ENCODE measurements around the gene USP13.

USP13 gene

DNA sequence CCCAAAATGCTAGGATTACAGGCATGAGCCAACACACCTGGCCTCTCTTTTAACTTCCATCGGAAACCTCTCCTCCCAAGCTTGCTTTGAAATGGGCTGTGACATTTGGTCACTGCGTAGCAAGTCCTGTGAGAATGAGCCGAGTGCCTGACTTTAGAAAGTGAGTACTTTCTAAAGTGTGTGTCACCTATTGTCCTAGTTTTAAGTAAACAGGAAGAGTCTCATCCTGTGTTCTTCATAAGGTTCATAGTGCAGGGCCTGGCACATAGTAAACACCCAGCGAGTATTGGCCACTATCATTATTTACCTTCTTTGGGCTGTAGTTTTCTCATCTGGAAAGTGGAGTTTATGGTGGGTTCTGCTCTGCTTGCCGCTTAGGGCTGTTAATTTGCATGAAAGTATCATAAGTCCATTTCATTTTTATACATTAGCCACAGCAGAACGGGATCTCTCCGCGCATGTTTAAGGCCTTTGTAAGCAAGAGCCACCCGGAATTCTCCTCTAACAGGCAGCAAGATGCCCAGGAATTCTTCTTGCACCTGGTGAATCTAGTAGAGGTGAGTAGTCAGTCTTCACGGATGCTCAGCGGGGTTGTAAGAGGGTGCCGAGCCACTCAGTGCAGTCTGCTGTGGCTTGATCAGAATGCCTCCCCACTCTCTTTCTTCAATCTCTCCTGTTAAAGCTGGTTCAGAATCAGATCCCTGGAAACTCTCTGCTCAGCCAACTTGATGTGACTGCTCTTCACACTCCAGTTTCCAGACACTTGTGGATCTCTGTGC is 87.2 kb downstream of the USP13 start:
- no peak for DNase-seq (ENCODE audit: low read depth)
- no peak overlapping the region for H3K9ac ChIP-seq (ENCODE audit: low read length)
- H3K36me3 ChIP-seq (ENCODE audit: control insufficient read depth, insufficient read depth, low read length, severe bottlenecking), result peaks cover 24% of the 10 kb centered on the region
- no peaks in the 10 kb centered on the region for H3K27me3 ChIP-seq (replicated peaks; ENCODE audit: control insufficient read depth, insufficient read depth, low read length)
- no peaks in the 10 kb centered on the region for H3K9me3 ChIP-seq (ENCODE audit: control insufficient read depth, low read length)
- H3K4me3 ChIP-seq (ENCODE audit: low read length), result no peak overlapping the region
- H3K4me1 ChIP-seq (ENCODE audit: control insufficient read depth, insufficient read depth, low read length), result peaks cover 4% of the 10 kb centered on the region

DNA sequence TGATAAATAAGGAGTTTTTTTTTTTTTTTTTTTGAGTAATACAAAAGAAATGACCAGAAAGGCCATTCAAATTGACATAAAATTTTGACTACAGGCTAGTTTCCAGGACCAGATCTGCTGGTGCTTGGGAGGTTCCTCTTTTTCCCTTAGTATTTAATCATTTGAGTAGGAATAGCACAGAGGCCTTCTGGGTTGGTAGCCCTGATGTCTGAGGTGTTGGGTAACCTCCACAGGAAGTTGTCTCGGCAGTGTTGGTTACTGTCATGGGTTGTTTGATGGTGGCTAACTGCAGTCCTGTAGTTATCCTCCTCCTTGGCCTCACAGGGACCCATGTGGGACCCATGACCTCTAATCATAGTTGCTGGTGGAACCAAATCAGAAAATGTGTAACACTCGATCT is 91.1 kb downstream of the USP13 start:
- no peak overlapping the region for H3K4me3 ChIP-seq (ENCODE audit: low read length)
- H3K27me3 ChIP-seq (replicated peaks; ENCODE audit: control insufficient read depth, insufficient read depth, low read length), result no peaks in the 10 kb centered on the region
- H3K36me3 ChIP-seq (ENCODE audit: control insufficient read depth, insufficient read depth, low read length, severe bottlenecking), result peaks cover 24% of the 10 kb centered on the region
- no peaks in the 10 kb centered on the region for H3K4me1 ChIP-seq (ENCODE audit: control insufficient read depth, insufficient read depth, low read length)
- no peaks in the 10 kb centered on the region for H3K9me3 ChIP-seq (ENCODE audit: control insufficient read depth, low read length)
- no peak for DNase-seq (ENCODE audit: low read depth)
- no peak overlapping the region for H3K9ac ChIP-seq (ENCODE audit: low read length)

GRCh38 chr3:179744667-179745066 is 91.8 kb downstream of the USP13 start:
- no peak for DNase-seq (ENCODE audit: low read depth)
- peaks cover 24% of the 10 kb centered on the region for H3K36me3 ChIP-seq (ENCODE audit: control insufficient read depth, insufficient read depth, low read length, severe bottlenecking)

DNA sequence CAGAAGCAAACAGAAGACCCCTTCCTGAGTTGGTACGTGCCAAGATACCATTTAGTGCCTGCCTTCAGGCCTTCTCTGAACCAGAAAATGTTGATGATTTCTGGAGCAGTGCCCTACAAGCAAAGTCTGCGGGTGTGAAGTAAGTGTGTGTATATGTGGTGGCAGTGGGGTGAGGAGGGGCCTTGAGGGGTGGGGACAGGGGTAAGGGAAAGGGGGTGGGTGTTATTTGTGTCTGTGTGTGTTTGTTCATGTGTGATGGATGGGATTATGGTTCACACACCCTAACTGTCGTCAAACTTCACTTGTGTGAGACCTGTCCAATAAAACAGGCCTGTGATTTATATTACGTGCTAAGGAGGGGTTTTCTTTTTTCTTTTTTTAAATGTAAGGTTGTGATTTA is 92.2 kb downstream of the USP13 start:
- Histone ChIP-seq H3K4me1 (ENCODE audit: control insufficient read depth, insufficient read depth, low read length) (no peaks in the 10 kb centered on the region), H3K4me3 (ENCODE audit: low read length) (no peak overlapping the region), H3K27me3 (replicated peaks; ENCODE audit: control insufficient read depth, insufficient read depth, low read length) (no peaks in the 10 kb centered on the region), H3K9me3 (ENCODE audit: control insufficient read depth, low read length) (no peaks in the 10 kb centered on the region), H3K36me3 (ENCODE audit: control insufficient read depth, insufficient read depth, low read length, severe bottlenecking) (peaks cover 21% of the 10 kb centered on the region), H3K9ac (ENCODE audit: low read length) (no peak overlapping the region)
- no peak for DNase-seq (ENCODE audit: low read depth)

More at GRCh38 chr3:179744667-179745066, 91.8 kb downstream of the USP13 start:
- no peaks in the 10 kb centered on the region for H3K27me3 ChIP-seq (replicated peaks; ENCODE audit: control insufficient read depth, insufficient read depth, low read length)
- no peak overlapping the region for H3K9ac ChIP-seq (ENCODE audit: low read length)
- H3K4me1 ChIP-seq (ENCODE audit: control insufficient read depth, insufficient read depth, low read length), result no peaks in the 10 kb centered on the region
- no peaks in the 10 kb centered on the region for H3K9me3 ChIP-seq (ENCODE audit: control insufficient read depth, low read length)
- H3K4me3 ChIP-seq (ENCODE audit: low read length), result no peak overlapping the region

DNA sequence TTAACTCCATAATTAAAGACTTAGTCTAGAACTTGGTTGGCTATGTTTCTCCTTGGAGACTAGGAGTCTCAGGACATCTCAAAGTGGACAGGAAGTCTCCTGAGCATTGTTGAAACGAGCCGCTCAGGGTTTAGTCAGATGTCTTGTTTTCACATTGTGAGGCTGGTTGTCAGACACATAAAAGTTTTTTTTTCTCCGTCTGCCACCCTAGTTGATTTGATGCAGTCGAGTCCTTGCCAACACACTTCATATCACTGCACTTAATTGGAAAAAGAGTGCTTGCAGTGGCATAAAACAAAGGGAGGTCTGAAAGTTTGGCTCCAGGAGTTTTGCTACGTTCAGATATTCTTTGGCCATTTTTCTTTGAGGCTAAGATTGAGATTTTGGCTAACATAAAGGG is 92.9 kb downstream of the USP13 start:
- DNase-seq (ENCODE audit: low read depth), result no peak
- Histone ChIP-seq H3K4me3 (ENCODE audit: low read length) (no peak overlapping the region), H3K36me3 (ENCODE audit: control insufficient read depth, insufficient read depth, low read length, severe bottlenecking) (peaks cover 17% of the 10 kb centered on the region), H3K4me1 (ENCODE audit: control insufficient read depth, insufficient read depth, low read length) (no peaks in the 10 kb centered on the region), H3K27me3 (replicated peaks; ENCODE audit: control insufficient read depth, insufficient read depth, low read length) (no peaks in the 10 kb centered on the region), H3K9me3 (ENCODE audit: control insufficient read depth, low read length) (no peaks in the 10 kb centered on the region), H3K9ac (ENCODE audit: low read length) (no peak overlapping the region)

DNA sequence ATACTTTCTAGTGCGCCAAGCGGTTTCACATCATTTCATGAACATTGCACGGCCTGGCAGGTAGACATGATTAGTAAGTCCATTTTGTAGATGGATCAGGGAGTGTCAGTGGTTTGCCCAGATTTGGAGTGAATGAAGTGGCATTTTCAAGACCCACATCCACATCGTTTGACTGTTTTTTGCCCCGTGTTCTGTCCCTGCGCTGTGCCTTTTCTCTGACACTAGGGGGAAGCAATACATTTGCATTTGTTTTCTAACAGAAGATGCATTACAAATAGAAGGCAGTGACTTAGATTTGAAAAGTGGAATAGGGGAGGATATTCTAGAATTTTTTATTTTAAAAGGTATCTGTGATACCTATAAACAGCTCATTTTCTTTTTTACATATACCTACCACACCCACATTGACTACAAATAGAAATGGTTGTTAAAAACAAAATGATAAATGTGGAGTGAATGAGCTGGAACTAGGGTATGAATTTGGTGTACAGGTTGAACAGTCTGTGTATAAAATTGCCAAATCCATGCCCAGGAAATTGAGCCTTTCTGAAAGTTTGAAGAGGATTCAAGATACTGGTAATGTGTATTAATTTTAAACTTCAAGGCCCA is 98.0 kb downstream of the USP13 start:
- Histone ChIP-seq H3K36me3 (ENCODE audit: control insufficient read depth, insufficient read depth, low read length, severe bottlenecking) (peaks cover 17% of the 10 kb centered on the region), H3K9ac (ENCODE audit: low read length) (no peak overlapping the region)
- peak; percentile 64 for DNase-seq (ENCODE audit: low read depth)

DNA sequence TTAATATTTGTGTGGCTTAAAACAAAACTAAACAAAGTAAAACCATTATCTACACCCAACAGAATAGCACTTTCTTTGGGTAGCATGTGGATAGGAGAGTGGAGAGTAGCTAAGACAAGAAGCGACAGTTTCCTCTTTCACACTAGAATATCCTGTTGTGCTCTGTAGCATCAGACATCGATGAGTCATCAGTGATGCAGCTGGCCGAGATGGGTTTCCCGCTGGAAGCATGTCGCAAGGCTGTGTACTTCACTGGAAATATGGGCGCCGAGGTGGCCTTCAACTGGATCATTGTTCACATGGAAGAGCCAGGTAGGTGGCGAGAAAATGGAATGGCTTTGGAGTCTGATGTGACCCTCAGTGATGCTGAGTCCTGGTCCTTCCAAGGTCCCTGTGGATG is 108.1 kb downstream of the USP13 start:
- Histone ChIP-seq H3K4me3 (ENCODE audit: low read length) (no peak overlapping the region), H3K9ac (ENCODE audit: low read length) (no peak overlapping the region), H3K4me1 (ENCODE audit: control insufficient read depth, insufficient read depth, low read length) (no peaks in the 10 kb centered on the region), H3K36me3 (ENCODE audit: control insufficient read depth, insufficient read depth, low read length, severe bottlenecking) (peaks cover 28% of the 10 kb centered on the region), H3K27me3 (replicated peaks; ENCODE audit: control insufficient read depth, insufficient read depth, low read length) (no peaks in the 10 kb centered on the region), H3K9me3 (ENCODE audit: control insufficient read depth, low read length) (no peaks in the 10 kb centered on the region)
- no peak for DNase-seq (ENCODE audit: low read depth)

More for the DNA sequence above, 98.0 kb downstream of the USP13 start:
- no peaks in the 10 kb centered on the region for H3K4me1 ChIP-seq (ENCODE audit: control insufficient read depth, insufficient read depth, low read length)
- no peaks in the 10 kb centered on the region for H3K27me3 ChIP-seq (replicated peaks; ENCODE audit: control insufficient read depth, insufficient read depth, low read length)
- H3K9me3 ChIP-seq (ENCODE audit: control insufficient read depth, low read length), result no peaks in the 10 kb centered on the region
- no peak overlapping the region for H3K4me3 ChIP-seq (ENCODE audit: low read length)

GRCh38 chr3:179765396-179765795 is 112.6 kb downstream of the USP13 start:
- no peaks in the 10 kb centered on the region for H3K4me1 ChIP-seq (ENCODE audit: control insufficient read depth, insufficient read depth, low read length)
- H3K4me3 ChIP-seq (ENCODE audit: low read length), result no peak overlapping the region
- no peaks in the 10 kb centered on the region for H3K9me3 ChIP-seq (ENCODE audit: control insufficient read depth, low read length)
- no peak for DNase-seq (ENCODE audit: low read depth)
- H3K36me3 ChIP-seq (ENCODE audit: control insufficient read depth, insufficient read depth, low read length, severe bottlenecking), result peaks cover 32% of the 10 kb centered on the region
- no peak overlapping the region for H3K9ac ChIP-seq (ENCODE audit: low read length)
- no peaks in the 10 kb centered on the region for H3K27me3 ChIP-seq (replicated peaks; ENCODE audit: control insufficient read depth, insufficient read depth, low read length)

- H3K4me3 ChIP-seq (ENCODE audit: low read length), result no peak overlapping the region
- no peaks in the 10 kb centered on the region for H3K27me3 ChIP-seq (replicated peaks; ENCODE audit: control insufficient read depth, insufficient read depth, low read length)
- H3K36me3 ChIP-seq (ENCODE audit: control insufficient read depth, insufficient read depth, low read length, severe bottlenecking), result peaks cover 32% of the 10 kb centered on the region
- H3K4me1 ChIP-seq (ENCODE audit: control insufficient read depth, insufficient read depth, low read length), result no peaks in the 10 kb centered on the region
- no peaks in the 10 kb centered on the region for H3K9me3 ChIP-seq (ENCODE audit: control insufficient read depth, low read length)
- H3K9ac ChIP-seq (ENCODE audit: low read length), result no peak overlapping the region
- no peak for DNase-seq (ENCODE audit: low read depth)
Observed at GRCh38 chr3:179766416-179767133, 113.7 kb downstream of the USP13 start.

- DNase-seq (ENCODE audit: low read depth), result peak; percentile 85
- no peaks in the 10 kb centered on the region for H3K9me3 ChIP-seq (ENCODE audit: control insufficient read depth, low read length)
- H3K4me3 ChIP-seq (ENCODE audit: low read length), result no peak overlapping the region
- no peak overlapping the region for H3K9ac ChIP-seq (ENCODE audit: low read length)
- H3K27me3 ChIP-seq (replicated peaks; ENCODE audit: control insufficient read depth, insufficient read depth, low read length), result no peaks in the 10 kb centered on the region
- H3K36me3 ChIP-seq (ENCODE audit: control insufficient read depth, insufficient read depth, low read length, severe bottlenecking), result peaks cover 32% of the 10 kb centered on the region
- H3K4me1 ChIP-seq (ENCODE audit: control insufficient read depth, insufficient read depth, low read length), result no peaks in the 10 kb centered on the region
Observed at GRCh38 chr3:179768080-179768479, 115.2 kb downstream of the USP13 start.

GRCh38 chr3:179769411-179770247 is 116.8 kb downstream of the USP13 start:
- H3K36me3 ChIP-seq (ENCODE audit: control insufficient read depth, insufficient read depth, low read length, severe bottlenecking), result peaks cover 26% of the 10 kb centered on the region
- no peak overlapping the region for H3K9ac ChIP-seq (ENCODE audit: low read length)
- H3K4me1 ChIP-seq (ENCODE audit: control insufficient read depth, insufficient read depth, low read length), result no peaks in the 10 kb centered on the region
- H3K4me3 ChIP-seq (ENCODE audit: low read length), result no peak overlapping the region
- no peaks in the 10 kb centered on the region for H3K9me3 ChIP-seq (ENCODE audit: control insufficient read depth, low read length)
- H3K27me3 ChIP-seq (replicated peaks; ENCODE audit: control insufficient read depth, insufficient read depth, low read length), result no peaks in the 10 kb centered on the region
- no peak for DNase-seq (ENCODE audit: low read depth)
